ENCODE measurements around the gene HYLS1. TPM values are rescaled to one million over a fixed set of nuclear protein-coding genes. Genes with fewer than 3 reads are reported as not detected.

The HYLS1 gene
- total RNA-seq, 1 experiment from 2014 or later, result 8.6 TPM

GRCh38 chr11:125916683-125917347 lies 29.3 kb downstream of the HYLS1 start:
- Histone ChIP-seq H2AK5ac (ENCODE audit: insufficient read length, low read length) (no peak overlapping the region), H3K27me3 (ENCODE audit: insufficient read depth, low read length) (no peaks in the 10 kb centered on the region), H3K9me3 (ENCODE audit: control insufficient read depth, low read depth, low read length) (no peaks in the 10 kb centered on the region), H2BK5ac (ENCODE audit: insufficient read length, low read length) (no peak overlapping the region), H3K27ac (ENCODE audit: insufficient read length, low read depth, low read length) (no peak overlapping the region), H3K79me2 (ENCODE audit: insufficient read depth, low read length) (no peaks in the 10 kb centered on the region), H2BK20ac (ENCODE audit: low read depth, low read length, poor library complexity, severe bottlenecking) (no peak overlapping the region), H4K91ac (ENCODE audit: insufficient read length, low read depth, low read length) (no peak overlapping the region), H4K20me1 (ENCODE audit: control insufficient read depth, insufficient read depth, insufficient read length) (no peaks in the 10 kb centered on the region), H3K23ac (ENCODE audit: insufficient read length, low read depth, low read length) (no peak overlapping the region), H3K79me1 (ENCODE audit: insufficient read depth, low read depth, low read length, poor library complexity, severe bottlenecking) (no peaks in the 10 kb centered on the region), H2BK120ac (ENCODE audit: low read depth, low read length, poor library complexity, severe bottlenecking) (no peak overlapping the region), H3K18ac (ENCODE audit: insufficient read length, low read depth, low read length) (no peak overlapping the region), H3K23me2 (ENCODE audit: insufficient read length, low read depth, low read length, poor library complexity, severe bottlenecking) (no peaks in the 10 kb centered on the region), H3K4ac (ENCODE audit: low read depth, low read length) (no peak overlapping the region), H3T11ph (ENCODE audit: low read length) (no peak overlapping the region), H3K56ac (ENCODE audit: insufficient read length, low read depth, low read length) (no peak overlapping the region), H3K4me2 (ENCODE audit: insufficient read depth, insufficient read length, low read length) (no peak overlapping the region), H3K9ac (ENCODE audit: extremely low read depth, insufficient read length, low read length) (no peak overlapping the region), H4K5ac (ENCODE audit: insufficient read length, low read depth, low read length) (no peak overlapping the region), H2BK12ac (ENCODE audit: insufficient read length, low read depth, low read length) (no peak overlapping the region), H3K14ac (ENCODE audit: insufficient read depth, low read length) (no peak overlapping the region), H2AFZ (ENCODE audit: low read length) (no peak overlapping the region), H2BK15ac (ENCODE audit: low read depth, low read length) (no peak overlapping the region), H4K8ac (replicated peaks; ENCODE audit: insufficient read length, low read depth, low read length) (no peak overlapping the region), H3K4me1 (ENCODE audit: insufficient read depth, low read length) (no peaks in the 10 kb centered on the region)
- peaks cover 0 to 3% (median 0%) of the 10 kb centered on the region in 3 experiments; a peak in 1 of 7 replicates for H3K36me3 Mint-ChIP-seq (ENCODE audit: insufficient read depth in 1 of 3, low read depth in 3 of 3)
- H3K4me1 Mint-ChIP-seq, result peaks cover 0 to 6% of the 10 kb centered on the region in 2 experiments; a peak in 2 of 4 replicates
- TF ChIP-seq, protein P1, sequence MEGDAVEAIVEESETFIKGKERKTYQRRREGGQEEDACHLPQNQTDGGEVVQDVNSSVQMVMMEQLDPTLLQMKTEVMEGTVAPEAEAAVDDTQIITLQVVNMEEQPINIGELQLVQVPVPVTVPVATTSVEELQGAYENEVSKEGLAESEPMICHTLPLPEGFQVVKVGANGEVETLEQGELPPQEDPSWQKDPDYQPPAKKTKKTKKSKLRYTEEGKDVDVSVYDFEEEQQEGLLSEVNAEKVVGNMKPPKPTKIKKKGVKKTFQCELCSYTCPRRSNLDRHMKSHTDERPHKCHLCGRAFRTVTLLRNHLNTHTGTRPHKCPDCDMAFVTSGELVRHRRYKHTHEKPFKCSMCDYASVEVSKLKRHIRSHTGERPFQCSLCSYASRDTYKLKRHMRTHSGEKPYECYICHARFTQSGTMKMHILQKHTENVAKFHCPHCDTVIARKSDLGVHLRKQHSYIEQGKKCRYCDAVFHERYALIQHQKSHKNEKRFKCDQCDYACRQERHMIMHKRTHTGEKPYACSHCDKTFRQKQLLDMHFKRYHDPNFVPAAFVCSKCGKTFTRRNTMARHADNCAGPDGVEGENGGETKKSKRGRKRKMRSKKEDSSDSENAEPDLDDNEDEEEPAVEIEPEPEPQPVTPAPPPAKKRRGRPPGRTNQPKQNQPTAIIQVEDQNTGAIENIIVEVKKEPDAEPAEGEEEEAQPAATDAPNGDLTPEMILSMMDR (conservative IDR thresholded peaks at IDR 0.05), result no peak
- no peak for DNase-seq
- H3K27ac Mint-ChIP-seq, result no peak overlapping the region
- no peaks in the 10 kb centered on the region for H3K9me3 Mint-ChIP-seq
- H3K4me3 Mint-ChIP-seq, result no peak overlapping the region
- no CpG with 5 or more reads among the region's 12 CpGs for WGBS (ENCODE audit: extremely low coverage, insufficient read length, low lambda C conversion rate)
- H3K27me3 Mint-ChIP-seq (ENCODE audit: low read depth), result no peaks in the 10 kb centered on the region; the same call in 1 of the 2 replicates

Data from H9 (cell line).